Stomach (tissue), 4 donors: ENCODE results near the gene PLCH1.

Source experiments
- POLR2AphosphoS5 ChIP-seq, 3 donors: sonication (generic); formaldehyde crosslinking; IDR thresholded peaks; one replicate each; pipeline ENCODE4 v1.6.1; 2016; ENCODE audit warnings: antibody characterized with exemption in 3 of 3
- TF ChIP-seq, protein P1 (sequence below), 7 experiments: fragments of 450-650 bp in 4 of 7; fragments of 200-600 bp in 3 of 7; sonication (generic) in 3 of 7; IDR thresholded peaks; one replicate each; pipeline ENCODE4 v1.5.1; 2016 to 2019; ENCODE audit warnings: antibody characterized with exemption in 7 of 7, control low read depth in 2 of 7, mild to moderate bottlenecking in 1 of 7

DNA sequence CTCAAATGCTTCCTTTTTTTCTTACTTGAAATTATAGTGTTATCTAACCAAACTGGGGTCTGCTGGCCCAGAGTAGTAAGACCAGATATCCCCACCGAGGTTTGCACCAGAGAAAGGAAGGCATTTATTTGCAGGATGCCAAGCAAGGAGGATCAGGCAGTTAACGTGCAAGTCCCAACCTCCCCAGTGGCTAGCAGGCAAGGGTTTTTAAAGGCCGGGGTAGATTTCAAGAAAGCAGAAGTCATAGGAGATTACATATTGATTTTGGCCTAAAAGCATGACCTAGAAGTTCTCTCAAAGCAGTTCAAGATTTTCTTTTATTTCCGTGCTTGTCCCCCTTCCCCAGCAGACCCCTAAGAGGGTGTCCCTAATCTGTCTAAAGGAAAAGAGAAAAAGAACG, 418.6 kb downstream of the PLCH1 start:
- no peak for TF ChIP-seq POLR2AphosphoS5 (IDR thresholded peaks at IDR 0.05)
- TF ChIP-seq, protein P1, sequence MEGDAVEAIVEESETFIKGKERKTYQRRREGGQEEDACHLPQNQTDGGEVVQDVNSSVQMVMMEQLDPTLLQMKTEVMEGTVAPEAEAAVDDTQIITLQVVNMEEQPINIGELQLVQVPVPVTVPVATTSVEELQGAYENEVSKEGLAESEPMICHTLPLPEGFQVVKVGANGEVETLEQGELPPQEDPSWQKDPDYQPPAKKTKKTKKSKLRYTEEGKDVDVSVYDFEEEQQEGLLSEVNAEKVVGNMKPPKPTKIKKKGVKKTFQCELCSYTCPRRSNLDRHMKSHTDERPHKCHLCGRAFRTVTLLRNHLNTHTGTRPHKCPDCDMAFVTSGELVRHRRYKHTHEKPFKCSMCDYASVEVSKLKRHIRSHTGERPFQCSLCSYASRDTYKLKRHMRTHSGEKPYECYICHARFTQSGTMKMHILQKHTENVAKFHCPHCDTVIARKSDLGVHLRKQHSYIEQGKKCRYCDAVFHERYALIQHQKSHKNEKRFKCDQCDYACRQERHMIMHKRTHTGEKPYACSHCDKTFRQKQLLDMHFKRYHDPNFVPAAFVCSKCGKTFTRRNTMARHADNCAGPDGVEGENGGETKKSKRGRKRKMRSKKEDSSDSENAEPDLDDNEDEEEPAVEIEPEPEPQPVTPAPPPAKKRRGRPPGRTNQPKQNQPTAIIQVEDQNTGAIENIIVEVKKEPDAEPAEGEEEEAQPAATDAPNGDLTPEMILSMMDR (IDR thresholded peaks at IDR 0.05): no peak
